HUES64 (cell line): ENCODE measurements around the gene NDUFV3.
A peak's percentile ranks its signal among the peaks of the same experiment; 100 is the strongest.

Experiments used
- H3K27ac ChIP-seq: 2 replicates; pipeline ENCODE4 v1.7.0; 2013; ENCODE audit warnings: low read depth, low read length, inconsistent platforms
- H3K27me3 ChIP-seq: 2 replicates; pipeline ENCODE4 v1.6.1; 2013; ENCODE audit warnings: mild to moderate bottlenecking, low read length; ENCODE audit not compliant: insufficient read depth
- H3K36me3 ChIP-seq: 2 replicates; pipeline ENCODE4 v1.6.1; 2013; ENCODE audit warnings: mild to moderate bottlenecking, low read length; ENCODE audit not compliant: insufficient read depth
- H3K4me1 ChIP-seq: 2 replicates; pipeline ENCODE4 v1.6.1; 2013; ENCODE audit warnings: mild to moderate bottlenecking, low read length, moderate library complexity; ENCODE audit not compliant: insufficient read depth
- H3K4me3 ChIP-seq: 2 replicates; pipeline ENCODE4 v1.5.1; 2013; ENCODE audit warnings: mild to moderate bottlenecking, low read length, moderate library complexity
- H3K9ac ChIP-seq: 2 replicates; pipeline ENCODE4 v1.6.1; 2013; ENCODE audit warnings: mild to moderate bottlenecking, low read depth, low read length
- H3K9me3 ChIP-seq: 2 replicates; pipeline ENCODE4 v1.6.1; 2013; ENCODE audit warnings: low read depth, low read length; ENCODE audit not compliant: insufficient read depth
- WGBS: fragments of 150-250, 120-280 bp; methylation state at CpG from one replicate; pipeline ENCODE4 v1.1.7; 2013; ENCODE audit warnings: missing lambda C conversion rate; 5-methylcytosine and 5-hydroxymethylcytosine counted together

NDUFV3 gene

DNA sequence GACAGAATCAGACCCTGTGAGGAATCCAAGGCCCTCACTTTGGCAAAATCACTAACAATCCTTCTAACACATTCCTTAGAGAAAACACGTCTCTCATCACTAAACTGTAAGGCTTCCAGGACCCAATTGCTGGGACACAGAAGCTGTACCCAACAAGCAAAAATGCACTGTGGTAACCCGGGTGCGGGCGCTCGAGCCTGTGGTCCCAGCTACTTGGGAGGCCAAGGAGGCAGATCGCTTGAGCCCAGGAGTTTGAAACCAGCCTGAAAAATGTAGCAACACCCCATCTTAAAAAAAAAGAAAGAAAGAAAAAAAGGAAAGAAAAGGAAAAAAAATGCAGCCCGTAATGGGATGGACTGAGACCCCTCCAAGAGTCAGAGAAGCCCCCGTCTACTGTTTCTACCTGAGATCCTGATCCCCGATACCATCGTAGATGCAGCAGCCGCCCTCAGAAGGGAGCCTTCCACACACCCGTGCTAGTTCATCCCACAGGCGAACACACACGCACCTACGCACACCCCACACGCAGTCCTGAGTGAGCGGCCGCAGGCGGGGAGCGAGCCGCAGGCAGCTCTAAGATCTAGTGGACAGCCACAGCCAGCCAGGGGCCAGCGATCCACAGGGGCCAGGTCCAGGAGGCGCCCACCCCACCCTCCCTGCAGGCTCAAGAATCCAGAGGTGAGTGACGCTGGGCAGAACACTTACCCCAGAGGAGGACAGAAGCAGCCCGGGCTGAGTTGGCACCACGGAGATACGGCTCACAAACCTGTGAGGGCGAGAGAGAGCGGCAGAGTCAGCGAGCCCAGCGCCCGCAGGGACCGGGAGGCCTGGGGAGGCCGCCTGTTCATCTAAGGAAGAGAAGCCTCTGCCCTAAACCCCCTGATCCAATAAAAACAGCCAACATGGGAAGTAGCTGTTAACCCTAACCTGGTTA is 33.9 kb upstream of the NDUFV3 start:
- Histone ChIP-seq H3K27ac (no peak overlapping the region), H3K4me1 (no peaks in the 10 kb centered on the region), H3K9ac (no peak overlapping the region), H3K36me3 (peaks cover 94% of the 10 kb centered on the region), H3K9me3 (no peaks in the 10 kb centered on the region), H3K4me3 (no peak overlapping the region), H3K27me3 (no peaks in the 10 kb centered on the region)
- WGBS: 95% methylated on average over 33 of the region's 34 CpGs

- Histone ChIP-seq H3K9ac (no peak overlapping the region), H3K27ac (no peak overlapping the region), H3K36me3 (peaks cover 94% of the 10 kb centered on the region), H3K9me3 (no peaks in the 10 kb centered on the region), H3K4me3 (no peak overlapping the region), H3K4me1 (no peaks in the 10 kb centered on the region), H3K27me3 (no peaks in the 10 kb centered on the region)
- 94% methylated on average over 6 of the region's 6 CpGs for WGBS
Observed at GRCh38 chr21:42859891-42860230, 33.2 kb upstream of the NDUFV3 start.

GRCh38 chr21:42860345-42860744 is 32.8 kb upstream of the NDUFV3 start:
- no peaks in the 10 kb centered on the region for H3K4me1 ChIP-seq
- H3K27me3 ChIP-seq: no peaks in the 10 kb centered on the region
- peaks cover 89% of the 10 kb centered on the region for H3K36me3 ChIP-seq
- no peaks in the 10 kb centered on the region for H3K9me3 ChIP-seq
- H3K27ac ChIP-seq: no peak overlapping the region
- 93% methylated on average over 17 of the region's 17 CpGs for WGBS
- no peak overlapping the region for H3K9ac ChIP-seq
- H3K4me3 ChIP-seq: no peak overlapping the region

DNA sequence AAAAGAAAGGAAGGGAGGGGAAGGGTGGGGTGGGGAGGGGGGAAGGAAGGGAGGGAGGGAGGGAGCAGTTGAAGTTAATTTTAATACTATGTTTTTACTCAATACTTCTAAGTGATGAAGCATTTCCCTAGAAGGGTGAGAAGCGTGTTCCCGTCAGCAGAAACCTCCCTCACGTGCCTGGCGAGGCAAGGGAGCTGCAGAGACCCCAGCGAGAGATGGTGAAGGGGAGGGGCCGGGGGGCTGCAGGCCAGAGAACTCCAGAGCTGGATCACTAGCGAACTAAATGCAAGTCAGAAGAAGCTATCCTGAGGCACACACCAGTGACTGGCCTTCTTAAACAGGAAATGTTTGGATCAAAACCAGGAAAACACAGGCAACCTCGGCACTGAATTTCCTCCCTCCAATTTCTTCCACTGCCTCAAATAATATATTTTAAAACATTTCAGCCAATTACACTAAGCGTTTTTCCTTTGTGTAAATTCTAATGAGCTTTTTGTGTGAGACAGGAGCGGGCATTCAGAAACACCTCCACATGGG is 31.7 kb upstream of the NDUFV3 start:
- peaks cover 85% of the 10 kb centered on the region for H3K36me3 ChIP-seq
- H3K27ac ChIP-seq: no peak overlapping the region
- H3K9me3 ChIP-seq: no peaks in the 10 kb centered on the region
- no peaks in the 10 kb centered on the region for H3K27me3 ChIP-seq
- no peak overlapping the region for H3K9ac ChIP-seq
- H3K4me3 ChIP-seq: no peak overlapping the region
- H3K4me1 ChIP-seq: no peaks in the 10 kb centered on the region
- 93% methylated on average over 10 of the region's 10 CpGs for WGBS

GRCh38 chr21:42861848-42862400 is 31.2 kb upstream of the NDUFV3 start:
- H3K36me3 ChIP-seq: peaks cover 85% of the 10 kb centered on the region
- no peaks in the 10 kb centered on the region for H3K4me1 ChIP-seq
- H3K27me3 ChIP-seq: no peaks in the 10 kb centered on the region
- no peak overlapping the region for H3K9ac ChIP-seq
- 96% methylated on average over 29 of the region's 29 CpGs for WGBS
- no peak overlapping the region for H3K4me3 ChIP-seq
- H3K27ac ChIP-seq: no peak overlapping the region
- H3K9me3 ChIP-seq: no peaks in the 10 kb centered on the region

GRCh38 chr21:42862774-42863503 is 30.2 kb upstream of the NDUFV3 start:
- Histone ChIP-seq H3K27ac (no peak overlapping the region), H3K27me3 (no peaks in the 10 kb centered on the region), H3K36me3 (peaks cover 83% of the 10 kb centered on the region), H3K9ac (no peak overlapping the region; the same call in 1 of the 2 replicates), H3K9me3 (no peaks in the 10 kb centered on the region), H3K4me3 (no peak overlapping the region), H3K4me1 (no peaks in the 10 kb centered on the region)
- WGBS: 96% methylated on average over 21 of the region's 21 CpGs

- no peak overlapping the region for H3K9ac ChIP-seq
- no peak overlapping the region for H3K27ac ChIP-seq
- no peaks in the 10 kb centered on the region for H3K9me3 ChIP-seq
- no peaks in the 10 kb centered on the region for H3K27me3 ChIP-seq
- H3K4me1 ChIP-seq: no peaks in the 10 kb centered on the region
- WGBS: 87% methylated on average over 13 of the region's 13 CpGs
- H3K4me3 ChIP-seq: no peak overlapping the region
- H3K36me3 ChIP-seq: peaks cover 83% of the 10 kb centered on the region
Observed at GRCh38 chr21:42863504-42863870, 29.6 kb upstream of the NDUFV3 start.

GRCh38 chr21:42864286-42864685 is 28.8 kb upstream of the NDUFV3 start:
- Histone ChIP-seq H3K4me1 (no peaks in the 10 kb centered on the region), H3K4me3 (no peak overlapping the region), H3K9me3 (no peaks in the 10 kb centered on the region), H3K27ac (no peak overlapping the region), H3K9ac (no peak overlapping the region), H3K36me3 (peaks cover 83% of the 10 kb centered on the region), H3K27me3 (no peaks in the 10 kb centered on the region)
- WGBS: 93% methylated on average over 14 of the region's 14 CpGs

DNA sequence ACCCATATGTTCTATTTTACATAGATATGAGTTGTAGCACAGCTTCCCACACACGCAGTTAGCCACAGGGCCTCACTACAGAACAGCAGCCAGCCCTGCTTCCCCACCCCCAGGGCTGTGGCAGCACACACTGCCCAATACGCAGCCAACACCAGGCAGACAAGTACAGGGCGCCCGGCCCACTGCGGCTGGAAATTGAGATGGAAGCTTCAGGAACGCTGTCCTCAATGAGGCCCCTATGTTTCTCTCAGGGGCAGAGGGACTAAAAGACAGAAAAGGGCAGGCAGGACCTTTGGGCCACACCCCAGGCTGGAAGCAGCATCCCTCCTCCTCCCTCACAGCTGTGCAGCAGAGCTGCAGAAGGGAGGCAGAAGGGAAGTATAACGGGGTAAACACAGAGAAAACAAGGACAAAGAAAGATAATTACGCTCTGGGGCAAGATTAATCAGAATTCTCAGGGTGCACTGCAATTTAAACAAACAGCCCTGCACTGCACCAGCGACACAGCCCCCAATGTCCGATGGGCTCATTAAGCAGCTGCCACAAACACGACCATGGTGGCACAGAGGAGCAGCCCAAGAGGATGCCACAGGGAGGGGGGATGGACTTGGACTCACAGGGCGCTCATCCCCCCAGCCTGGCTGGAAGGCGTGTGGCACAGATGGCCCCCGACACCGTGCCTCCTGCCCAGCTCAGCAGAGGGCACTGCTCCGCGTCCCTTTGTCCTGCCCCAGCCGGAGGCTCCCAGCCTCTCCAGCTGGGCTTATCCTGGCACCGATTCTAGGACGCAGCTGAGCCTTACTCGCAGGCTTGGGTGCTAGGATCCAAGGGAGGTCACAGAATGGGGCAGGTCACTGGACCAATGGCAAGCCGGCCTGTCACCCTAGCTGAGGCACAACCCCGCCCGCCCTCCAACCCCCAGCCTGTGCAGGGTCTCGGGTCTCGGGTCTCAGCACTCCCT is 28.0 kb upstream of the NDUFV3 start:
- Histone ChIP-seq H3K9ac (no peak overlapping the region), H3K4me3 (no peak overlapping the region), H3K4me1 (no peaks in the 10 kb centered on the region), H3K27me3 (no peaks in the 10 kb centered on the region), H3K27ac (no peak overlapping the region), H3K36me3 (peaks cover 81% of the 10 kb centered on the region), H3K9me3 (no peaks in the 10 kb centered on the region)
- 96% methylated on average over 26 of the region's 26 CpGs for WGBS

- 88% methylated on average over 8 of the region's 8 CpGs for WGBS
- H3K36me3 ChIP-seq: peaks cover 81% of the 10 kb centered on the region
- no peaks in the 10 kb centered on the region for H3K4me1 ChIP-seq
- H3K4me3 ChIP-seq: no peak overlapping the region
- H3K9ac ChIP-seq: peak overlapping the region; percentile 20; the same call in 1 of the 2 replicates
- H3K27me3 ChIP-seq: no peaks in the 10 kb centered on the region
- no peaks in the 10 kb centered on the region for H3K9me3 ChIP-seq
- no peak overlapping the region for H3K27ac ChIP-seq
Observed at GRCh38 chr21:42865776-42866160, 27.3 kb upstream of the NDUFV3 start.
